ENCODE measurements around the gene ACOT2. TPM values are rescaled to one million over a fixed set of nuclear protein-coding genes. Genes with fewer than 3 reads are reported as not detected.
"Not testable (repeated sequence)": the region's sequence is repeated elsewhere in the genome, so short reads cannot be mapped to it uniquely, and the experiment has no call there.

The ACOT2 gene
- total RNA-seq (2022): 18.5 and 23.4 TPM in 2 replicates
- Bru-seq, nascent RNA: percentile 64 among the genes with signal in this experiment
- percentile 79 among the genes with signal in this experiment for BruChase-seq, experiment 1, labeled RNA remaining after a 6-hour chase
- BruChase-seq, experiment 2, labeled RNA remaining after a 2-hour chase: percentile 59 among the genes with signal in this experiment
- long read RNA-seq, transcript ACOT2-201 (3 exons, 1,774 nt): major isoform, 52 of 92 reads
- long read RNA-seq, partial matches to known transcripts: 15 of 92 reads
- long read RNA-seq, other reads (novel, unspliced or antisense): 25 of 92 reads

- Mint-ChIP-seq H3K4me3 (ENCODE audit: unreplicated experiment) (peak within 1 kb of the TSS; percentile 93), H3K27ac (ENCODE audit: low read depth, unreplicated experiment) (peak within 1 kb of the TSS; percentile 88), H3K36me3 (ENCODE audit: insufficient read depth, unreplicated experiment) (peaks cover 28% of the 10 kb centered on the region)
- DNase-seq (ENCODE audit: unreplicated experiment): peak; percentile 88
- CTCF ChIA-PET: interaction anchor here (0.7 to 4.6 kb wide), 10 partner anchors 31 to 93 kb away, joined by 3 to 32 read pairs (median 4); partner anchors contain the start of gene ACOT1
- not testable (repeated sequence) for H3K4me1 Mint-ChIP-seq (ENCODE audit: insufficient read depth, unreplicated experiment); H3K9me3 Mint-ChIP-seq (ENCODE audit: unreplicated experiment); H3K27me3 Mint-ChIP-seq (ENCODE audit: insufficient read depth, unreplicated experiment)
- POLR2A ChIA-PET: interaction anchor here (0.6 to 4.8 kb wide), 27 partner anchors 8 to 433 kb away, joined by 3 to 33 read pairs (median 4); partner anchors contain the start of genes ACOT1, NUMB, PSEN1 and PTGR2
- BruUV-seq (replicated peaks): TSS peak; percentile 64
- intact Hi-C loops (cut with micrococcal nuclease): loop anchor here (1.0 to 5.0 kb wide), 2 partner anchors 42 to 64 kb away; no protein-coding TSS in a partner anchor
Measured at GRCh38 chr14:73569185-73569958, at the start of gene ACOT2. TSS of gene ACOT2 (plus strand) at chr14:73569213. CDS start at chr14:73569241, 28 bp downstream.

- no peaks in the 10 kb centered on the region for H3K9me3 Mint-ChIP-seq (ENCODE audit: unreplicated experiment)
- no TSS peak for BruUV-seq (replicated peaks)
- ChIA-PET CTCF (interaction anchor here (0.6 to 5.9 kb wide), 3 partner anchors 12 to 112 kb away, joined by 6 to 43 read pairs (median 13); no protein-coding TSS in a partner anchor), POLR2A (interaction anchor here (0.7 to 1.2 kb wide), 2 partner anchors 9 to 13 kb away, joined by 3 to 4 read pairs; no protein-coding TSS in a partner anchor)
- H3K36me3 Mint-ChIP-seq (ENCODE audit: insufficient read depth, unreplicated experiment): no peaks in the 10 kb centered on the region
- peaks cover 8% of the 10 kb centered on the region for H3K4me1 Mint-ChIP-seq (ENCODE audit: insufficient read depth, unreplicated experiment)
- no peak for DNase-seq (ENCODE audit: unreplicated experiment)
- no peak for TF ChIP-seq CTCF (IDR thresholded peaks at IDR 0.05; ENCODE audit: unreplicated experiment)
- no peak overlapping the region for H3K4me3 Mint-ChIP-seq (ENCODE audit: unreplicated experiment)
- intact Hi-C loops (cut with micrococcal nuclease): no loop called here
- no peaks in the 10 kb centered on the region for H3K27me3 Mint-ChIP-seq (ENCODE audit: insufficient read depth, unreplicated experiment)
- H3K27ac Mint-ChIP-seq (ENCODE audit: low read depth, unreplicated experiment): no peak overlapping the region
Measured at GRCh38 chr14:73521229-73521628, 47.8 kb upstream of the ACOT2 start.

- POLR2A ChIA-PET: interaction anchor here (1.0 to 4.5 kb wide), 3 partner anchors 34 to 138 kb away, joined by 3 to 33 read pairs (median 4); partner anchors contain the start of genes ACOT2 and RIOX1
Measured at GRCh38 chr14:73524493-73524892, 44.5 kb upstream of the ACOT2 start.

More at GRCh38 chr14:73524493-73524892, 44.5 kb upstream of the ACOT2 start:
- Mint-ChIP-seq H3K36me3 (ENCODE audit: insufficient read depth, unreplicated experiment) (no peaks in the 10 kb centered on the region), H3K27ac (ENCODE audit: low read depth, unreplicated experiment) (peak overlapping the region; percentile 39), H3K9me3 (ENCODE audit: unreplicated experiment) (no peaks in the 10 kb centered on the region), H3K27me3 (ENCODE audit: insufficient read depth, unreplicated experiment) (no peaks in the 10 kb centered on the region), H3K4me3 (ENCODE audit: unreplicated experiment) (no peak overlapping the region), H3K4me1 (ENCODE audit: insufficient read depth, unreplicated experiment) (peaks cover 17% of the 10 kb centered on the region)
- BruUV-seq (replicated peaks): no TSS peak
- CTCF ChIA-PET: interaction anchor here (3.3 kb wide), 2 partner anchors 16 to 109 kb away, joined by 13 to 19 read pairs; no protein-coding TSS in a partner anchor
- no peak for TF ChIP-seq CTCF (IDR thresholded peaks at IDR 0.05; ENCODE audit: unreplicated experiment)
- peak; percentile 45 for DNase-seq (ENCODE audit: unreplicated experiment)
- intact Hi-C loops (cut with micrococcal nuclease): no loop called here

Measured in MCF 10A (cell line).